ENCODE data around the gene TMEM25.

- TF ChIP-seq CTCF (IDR thresholded peaks at IDR 0.05; ENCODE audit: low read depth, low read length, poor library complexity, severe bottlenecking) (no peak), EZH2phosphoT487 (IDR thresholded peaks at IDR 0.05; ENCODE audit: borderline replicate concordance, low read length) (no peak)
These were observed 2.5 kb upstream of the TMEM25 start for GRCh38 chr11:118528511-118528910.

Data from DOHH2 (cell line).